Adrenal gland (tissue), 5 donors: ENCODE data around the gene PPP1R14C.

ENCODE experiments used
- CTCF ChIP-seq, 6 experiments: fragments of 450-650 bp in 4 of 6; fragments of 200-600 bp in 2 of 6; sonication (generic) in 1 of 6; IDR thresholded peaks; 1 replicate in 5 of 6; 2 replicates in 1 of 6; pipeline versions ENCODE4 v1.5.1 to v1.8.0; 2016 to 2021; ENCODE audit warnings: antibody characterized with exemption in 6 of 6, mild to moderate bottlenecking in 2 of 6, moderate library complexity in 1 of 6
- POLR2A ChIP-seq, 2 donors: fragments of 450-650 bp; IDR thresholded peaks; one replicate each; pipeline ENCODE4 v1.6.1; 2017; ENCODE audit warnings: antibody characterized with exemption in 2 of 2, mild to moderate bottlenecking in 2 of 2, moderate library complexity in 1 of 2
- donor health status: DM: no; HTN: no; CAD: no.

GRCh38 chr6:150263765-150264404 lies 121.0 kb downstream of the PPP1R14C start:
- TF ChIP-seq CTCF (IDR thresholded peaks at IDR 0.05) (no peak), POLR2A (IDR thresholded peaks at IDR 0.05) (no peak)
